Head of caudate nucleus (tissue), 42 donors: ENCODE results near the gene MRPS16.
"Not testable (repeated sequence)": the region's sequence is repeated elsewhere in the genome, so short reads cannot be mapped to it uniquely, and the experiment has no call there.

Source experiments
- DNase-seq, 42 donors: peaks; one replicate each; pipeline versions ENCODE4 v3.0.0 to v3.0.0-alpha.2; 2020 to 2021; ENCODE audit warnings: mixed read lengths in 7 of 42
- intact Hi-C: fragments of 100-400 bp; cut with DNase I; formaldehyde crosslinking; loops from one replicate; pipeline ENCODE4 v1.15.0; 2022

The MRPS16 gene

DNA sequence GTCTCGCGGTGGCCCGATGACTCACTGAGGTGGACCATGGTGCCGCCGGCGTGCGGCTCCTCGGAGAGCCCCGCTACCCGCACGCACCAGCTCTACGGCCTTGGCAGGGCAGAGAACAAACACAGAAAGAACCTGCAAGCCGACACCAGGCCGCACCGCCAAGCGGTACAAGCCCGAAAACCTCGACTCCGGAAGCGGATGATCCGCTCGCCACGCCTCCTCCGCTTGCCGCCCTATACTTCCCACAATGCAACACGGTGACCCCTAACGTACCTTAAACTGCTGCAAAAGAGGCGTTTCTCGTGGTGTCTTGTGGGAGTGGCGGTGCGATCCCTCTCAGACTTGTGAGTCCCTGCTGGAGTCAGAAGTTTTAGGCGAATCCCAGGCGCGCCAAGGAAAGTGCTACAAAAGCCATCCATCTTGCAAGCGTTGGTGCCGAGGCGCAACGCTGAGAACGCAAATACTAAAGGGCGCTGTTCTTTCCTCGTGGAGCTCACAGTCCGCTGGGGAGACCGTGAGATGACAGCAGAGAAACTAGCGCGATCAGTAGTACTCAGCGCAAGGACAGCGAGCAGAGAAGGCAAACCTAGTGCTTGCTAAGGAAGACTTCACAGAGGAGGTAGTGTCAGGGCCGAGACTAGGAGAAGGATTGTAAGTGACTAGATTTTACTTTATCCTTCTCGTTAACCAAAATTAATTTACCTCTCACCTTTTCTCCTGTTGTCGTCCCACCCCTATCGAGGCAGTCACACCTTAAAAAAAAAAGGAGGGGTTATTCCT is at the start of gene MRPS16:
Gene MRPS16, minus strand, starts transcription at position 200 of the 780 bp plus-strand sequence. Its CDS starts 162 bp downstream, at position 38.
- peak; percentile 89 to 98 (median 95) for DNase-seq
- intact Hi-C loops = loop anchor here (5.0 to 10.0 kb wide), 2 partner anchors 88 to 155 kb away; partner anchors contain the start of genes ECD, FAM149B1 and P4HA1

GRCh38 chr10:73296946-73297345 is 44.5 kb upstream of the MRPS16 start:
- no peak for DNase-seq
- intact Hi-C loops = no loop called here

- no peak for DNase-seq
- intact Hi-C loops = no loop called here
These were observed 41.0 kb upstream of the MRPS16 start for GRCh38 chr10:73293461-73293860.

- intact Hi-C loops = no loop called here
- DNase-seq = no peak
These were observed 37.5 kb upstream of the MRPS16 start for GRCh38 chr10:73289958-73290357.

DNA sequence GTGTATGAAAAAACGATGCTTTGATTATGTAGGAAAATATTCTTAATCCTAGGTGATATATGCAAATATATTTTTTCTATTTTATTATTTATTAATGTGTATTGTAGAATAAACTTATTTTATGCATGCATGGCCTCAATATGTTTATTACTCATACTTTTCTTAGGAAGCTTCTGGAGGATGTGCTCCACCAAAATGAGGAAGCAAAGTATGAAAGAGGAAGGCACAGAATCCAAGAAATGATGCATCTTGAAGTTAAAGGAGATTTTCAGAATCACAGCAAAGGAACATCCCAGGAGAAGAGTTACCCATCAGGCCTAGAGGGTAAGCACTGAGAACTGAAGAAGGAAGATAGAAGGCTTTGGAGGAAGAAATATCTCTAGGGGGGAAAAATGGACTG is 35.0 kb upstream of the MRPS16 start:
- intact Hi-C loops = no loop called here
- DNase-seq = no peak

DNA sequence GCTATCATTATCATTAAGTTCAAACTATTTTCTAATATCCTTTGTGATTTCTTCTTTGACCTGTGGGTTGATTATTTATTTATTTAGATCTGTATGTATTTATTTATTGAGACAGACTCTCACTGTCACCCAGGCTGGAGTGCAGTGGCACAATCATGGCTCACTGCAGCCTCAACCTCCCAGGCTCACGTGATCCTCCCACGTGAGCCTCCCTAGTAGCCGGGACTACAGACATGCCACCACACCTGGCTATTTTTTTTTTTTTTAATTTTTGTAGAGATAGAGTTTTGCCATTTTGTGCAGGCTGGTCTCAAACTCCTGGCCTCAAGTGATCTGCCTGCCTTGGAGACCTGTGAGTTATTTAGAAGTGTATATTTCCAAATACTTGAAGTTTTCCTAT is 28.7 kb upstream of the MRPS16 start:
- DNase-seq = no peak
- intact Hi-C loops = no loop called here

GRCh38 chr10:73264423-73264822 is 12.0 kb upstream of the MRPS16 start:
- intact Hi-C loops = no loop called here

GRCh38 chr10:73263693-73264347 is 11.4 kb upstream of the MRPS16 start:
- peak in 1 of 42 donors; percentile 9 for DNase-seq
- intact Hi-C loops = no loop called here

More at GRCh38 chr10:73264423-73264822, 12.0 kb upstream of the MRPS16 start:
- DNase-seq = no peak

GRCh38 chr10:73262880-73263555 is 10.6 kb upstream of the MRPS16 start:
- no peak for DNase-seq
- intact Hi-C loops = no loop called here

DNA sequence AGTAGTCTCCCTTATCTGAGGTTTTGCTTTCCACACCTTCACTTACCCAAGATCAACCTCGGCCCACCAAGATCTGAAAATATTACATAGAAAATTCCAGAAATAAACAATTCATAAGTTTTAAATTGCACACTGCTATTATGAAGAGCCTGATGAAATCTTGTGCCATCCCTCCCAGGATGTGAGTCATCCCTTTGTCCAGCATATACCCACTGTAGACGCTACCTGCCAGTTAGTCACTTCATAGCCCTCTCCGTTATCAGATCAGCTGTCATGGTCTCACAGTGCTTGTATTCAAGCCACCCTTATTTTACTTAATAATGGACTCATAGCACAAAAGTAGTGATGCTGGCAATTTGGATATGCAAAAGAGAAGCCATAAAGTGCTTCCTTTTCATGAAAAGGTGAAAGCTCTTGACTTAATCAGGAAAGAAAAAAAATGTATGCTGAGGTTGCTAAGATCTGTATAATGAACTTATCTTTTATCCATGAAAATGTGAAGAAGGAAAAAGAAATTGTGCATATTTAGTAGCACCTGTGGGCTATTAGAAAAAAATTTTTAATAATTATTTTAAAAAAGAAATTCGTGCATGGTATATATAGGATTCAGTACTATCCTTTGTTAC is 9.8 kb upstream of the MRPS16 start:
- no peak for DNase-seq
- intact Hi-C loops = no loop called here

- intact Hi-C loops = no loop called here
- no peak for DNase-seq
These were observed 9.0 kb upstream of the MRPS16 start for GRCh38 chr10:73261362-73261995.

GRCh38 chr10:73258612-73259011 is 6.2 kb upstream of the MRPS16 start:
- not testable (repeated sequence) for DNase-seq
- intact Hi-C loops = loop anchor here (10.0 kb wide), 1 partner anchor 94 kb away; the partner anchor contains the start of genes ECD and FAM149B1

DNA sequence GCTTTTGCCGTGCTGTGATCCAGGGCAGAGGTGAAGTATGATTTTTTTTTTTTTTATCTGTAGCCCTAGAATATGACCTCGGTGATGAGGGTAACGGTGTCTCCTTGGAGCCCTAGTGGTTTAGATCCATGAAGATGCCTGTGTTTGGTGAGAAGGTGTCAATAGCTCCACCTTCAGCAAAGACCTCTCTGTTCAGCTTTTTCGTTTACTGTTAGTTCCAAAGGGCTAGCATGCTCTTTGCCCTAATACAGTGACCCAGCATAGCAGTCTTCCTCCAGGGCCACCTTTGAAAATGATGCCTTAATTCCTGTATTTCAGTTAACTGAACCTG is 746 bp upstream of the MRPS16 start:
- intact Hi-C loops = loop anchor here (5.0 to 10.0 kb wide), 2 partner anchors 88 to 156 kb away; partner anchors contain the start of genes ECD, FAM149B1 and P4HA1
- DNase-seq = no peak

DNA sequence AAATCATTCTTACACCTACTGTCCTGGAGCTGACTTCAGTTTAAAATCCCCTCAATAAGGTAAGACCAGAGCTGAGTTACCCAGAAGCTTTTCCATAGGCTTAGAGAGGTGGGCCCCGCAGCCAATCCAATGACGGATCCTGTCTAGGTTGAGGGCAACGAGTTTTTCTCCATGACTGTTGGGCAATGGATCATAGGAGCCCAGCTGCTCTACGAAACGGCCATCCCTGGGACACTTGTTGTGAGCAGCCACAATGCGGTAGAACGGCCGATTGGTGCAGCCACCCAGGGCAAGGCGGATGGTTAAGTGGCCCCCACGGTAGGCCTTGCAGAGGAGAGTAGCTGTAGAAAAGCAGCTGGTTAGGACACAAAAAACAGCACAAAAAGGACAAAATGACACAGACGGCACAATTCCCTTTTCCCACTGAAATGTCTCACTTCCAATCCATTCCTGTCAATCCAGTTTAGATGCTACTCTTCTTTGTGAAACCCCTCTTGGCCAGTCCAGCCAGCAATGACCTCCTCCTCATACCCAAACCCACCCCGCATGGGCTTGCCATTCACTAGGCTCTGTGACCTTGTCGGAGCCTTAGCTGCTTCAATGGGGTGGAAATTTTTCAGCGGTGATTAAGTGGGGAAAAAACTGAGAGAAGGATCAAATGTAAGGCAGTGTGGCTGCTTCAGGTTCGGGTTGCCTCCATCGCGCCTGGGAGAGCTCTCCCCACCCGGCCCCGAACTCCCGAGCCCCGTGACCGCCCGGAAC is 580 bp downstream of the MRPS16 start:
- DNase-seq = peak in 1 of 42 donors; percentile 12
- intact Hi-C loops = loop anchor here (5.0 to 10.0 kb wide), 2 partner anchors 87 to 155 kb away; partner anchors contain the start of genes ECD, FAM149B1 and P4HA1

DNA sequence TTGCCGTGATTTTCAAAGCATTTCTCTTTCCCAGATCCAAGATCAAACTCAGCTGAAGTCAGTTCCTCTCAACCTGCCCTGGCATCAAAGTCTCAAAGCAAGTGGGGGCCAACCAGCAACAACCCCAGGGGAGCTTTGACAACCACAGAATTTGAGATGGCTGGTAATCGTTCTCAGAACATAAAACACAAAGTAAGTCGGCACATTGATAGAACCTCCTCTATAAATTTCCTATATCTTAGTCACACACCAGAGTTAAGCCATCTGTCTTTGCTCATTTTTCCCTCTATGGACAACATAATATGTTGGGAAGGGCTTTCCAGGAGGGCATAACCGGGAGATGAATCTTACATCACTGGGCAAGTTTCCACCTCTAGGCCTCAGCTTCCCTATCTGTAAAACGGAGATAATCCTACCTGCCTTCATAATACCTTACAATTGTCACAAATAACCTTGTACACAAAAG is 4.2 kb downstream of the MRPS16 start:
- intact Hi-C loops = no loop called here
- DNase-seq = no peak

GRCh38 chr10:73247509-73248258 is 4.8 kb downstream of the MRPS16 start:
- intact Hi-C loops = no loop called here
- no peak for DNase-seq
